Suprapubic skin (tissue), 4 donors: ENCODE data around the gene CCDC196.

Source experiments
- EP300 ChIP-seq: sonication (generic); formaldehyde crosslinking; IDR thresholded peaks from one replicate; pipeline ENCODE4 v1.6.1; 2017; ENCODE audit warnings: antibody characterized with exemption
- POLR2A ChIP-seq, 2 donors: fragments of 450-650 bp; IDR thresholded peaks; one replicate each; pipeline ENCODE4 v1.6.1; 2017; ENCODE audit warnings: antibody characterized with exemption in 2 of 2, mild to moderate bottlenecking in 2 of 2, moderate library complexity in 2 of 2
- POLR2AphosphoS5 ChIP-seq, 3 donors: sonication (generic); formaldehyde crosslinking; IDR thresholded peaks; one replicate each; pipeline ENCODE4 v1.6.1; 2017; ENCODE audit warnings: antibody characterized with exemption in 3 of 3
- TF ChIP-seq, protein P1 (sequence below), 2 donors: fragments of 200-600 bp in 1 of 2; fragments of 450-650 bp in 1 of 2; sonication (generic) in 1 of 2; IDR thresholded peaks; one replicate each; pipeline ENCODE4 v1.5.1; 2016 to 2019; ENCODE audit warnings: antibody characterized with exemption in 2 of 2, mild to moderate bottlenecking in 1 of 2, moderate library complexity in 1 of 2

DNA sequence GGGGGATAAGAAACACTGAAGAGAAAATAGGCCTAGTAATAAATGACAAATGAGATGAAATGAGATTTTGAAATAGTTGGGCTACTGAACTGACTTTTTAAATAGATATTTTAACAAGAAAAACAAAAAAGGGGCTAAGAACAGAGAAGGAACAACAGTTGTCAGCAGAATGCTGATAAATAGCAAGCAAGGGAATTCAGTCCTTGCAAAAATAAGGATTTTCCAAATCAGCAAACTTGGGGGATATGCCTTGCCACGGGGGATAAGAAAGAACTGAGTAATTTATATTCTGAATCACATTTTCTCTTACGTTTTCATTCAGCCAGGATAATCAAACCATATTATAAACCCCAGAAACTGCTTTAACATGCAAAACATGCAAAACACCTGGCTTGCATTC is 12.9 kb upstream of the CCDC196 start:
- TF ChIP-seq EP300 (no peak), POLR2AphosphoS5 (IDR thresholded peaks at IDR 0.05) (no peak), POLR2A (IDR thresholded peaks at IDR 0.05) (no peak)
- TF ChIP-seq, protein P1, sequence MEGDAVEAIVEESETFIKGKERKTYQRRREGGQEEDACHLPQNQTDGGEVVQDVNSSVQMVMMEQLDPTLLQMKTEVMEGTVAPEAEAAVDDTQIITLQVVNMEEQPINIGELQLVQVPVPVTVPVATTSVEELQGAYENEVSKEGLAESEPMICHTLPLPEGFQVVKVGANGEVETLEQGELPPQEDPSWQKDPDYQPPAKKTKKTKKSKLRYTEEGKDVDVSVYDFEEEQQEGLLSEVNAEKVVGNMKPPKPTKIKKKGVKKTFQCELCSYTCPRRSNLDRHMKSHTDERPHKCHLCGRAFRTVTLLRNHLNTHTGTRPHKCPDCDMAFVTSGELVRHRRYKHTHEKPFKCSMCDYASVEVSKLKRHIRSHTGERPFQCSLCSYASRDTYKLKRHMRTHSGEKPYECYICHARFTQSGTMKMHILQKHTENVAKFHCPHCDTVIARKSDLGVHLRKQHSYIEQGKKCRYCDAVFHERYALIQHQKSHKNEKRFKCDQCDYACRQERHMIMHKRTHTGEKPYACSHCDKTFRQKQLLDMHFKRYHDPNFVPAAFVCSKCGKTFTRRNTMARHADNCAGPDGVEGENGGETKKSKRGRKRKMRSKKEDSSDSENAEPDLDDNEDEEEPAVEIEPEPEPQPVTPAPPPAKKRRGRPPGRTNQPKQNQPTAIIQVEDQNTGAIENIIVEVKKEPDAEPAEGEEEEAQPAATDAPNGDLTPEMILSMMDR (IDR thresholded peaks at IDR 0.05), result no peak
